KMS-11 (cell line): ENCODE data around the gene SDK2.

ENCODE experiments used
- H2AFZ ChIP-seq: fragments of 200-600 bp; sonication (generic); 2 replicates; pipeline ENCODE4 v1.6.1; 2016; ENCODE audit warnings: antibody characterized with exemption, mixed run types, low read depth
- H3K27ac ChIP-seq: fragments of 200-600 bp; sonication (generic); 2 replicates; pipeline ENCODE4 v1.6.1; 2016; ENCODE audit warnings: mild to moderate bottlenecking, mixed run types
- H3K27me3 ChIP-seq: fragments of 200-600 bp; sonication (generic); 2 replicates; pipeline ENCODE4 v1.6.1; 2017; ENCODE audit warnings: mild to moderate bottlenecking, low read depth, mixed run types, moderate library complexity; ENCODE audit not compliant: insufficient read depth
- H3K36me3 ChIP-seq: fragments of 200-600 bp; sonication (generic); 2 replicates; pipeline ENCODE4 v1.6.1; 2017; ENCODE audit warnings: mild to moderate bottlenecking, mixed run types; ENCODE audit not compliant: insufficient read depth
- H3K4me1 ChIP-seq: fragments of 200-600 bp; sonication (generic); 2 replicates; pipeline ENCODE4 v1.6.1; 2016; ENCODE audit warnings: mild to moderate bottlenecking, low read depth, mixed run types; ENCODE audit not compliant: poor library complexity, severe bottlenecking
- H3K4me2 ChIP-seq: fragments of 200-600 bp; sonication (generic); 2 replicates; pipeline ENCODE4 v1.7.0; 2016; ENCODE audit warnings: mild to moderate bottlenecking, mixed run types
- H3K4me3 ChIP-seq: fragments of 200-600 bp; sonication (generic); IDR thresholded peaks from 2 replicates; pipeline ENCODE4 v1.6.1; 2017; ENCODE audit warnings: low read depth, low read length, mixed read lengths; ENCODE audit not compliant: insufficient read depth
- H3K79me2 ChIP-seq: fragments of 200-600 bp; sonication (generic); 2 replicates; pipeline ENCODE4 v1.6.1; 2016; ENCODE audit warnings: low read depth, mixed run types; ENCODE audit not compliant: insufficient read depth
- H3K9ac ChIP-seq: fragments of 200-600 bp; sonication (generic); 2 replicates; pipeline ENCODE4 v1.6.1; 2016; ENCODE audit warnings: mild to moderate bottlenecking, mixed run types
- H4K20me1 ChIP-seq: fragments of 200-600 bp; sonication (generic); 2 replicates; pipeline ENCODE4 v1.6.1; 2016; ENCODE audit warnings: mild to moderate bottlenecking, mixed run types; ENCODE audit not compliant: insufficient read depth
- TF ChIP-seq, protein P1 (sequence below): fragments of 200-600 bp; sonication (generic); conservative IDR thresholded peaks from 2 replicates; pipeline ENCODE4 v1.6.1; 2017; ENCODE audit warnings: low read depth, mild to moderate bottlenecking, antibody characterized with exemption, low read length, moderate library complexity, mixed read lengths

The SDK2 gene

DNA sequence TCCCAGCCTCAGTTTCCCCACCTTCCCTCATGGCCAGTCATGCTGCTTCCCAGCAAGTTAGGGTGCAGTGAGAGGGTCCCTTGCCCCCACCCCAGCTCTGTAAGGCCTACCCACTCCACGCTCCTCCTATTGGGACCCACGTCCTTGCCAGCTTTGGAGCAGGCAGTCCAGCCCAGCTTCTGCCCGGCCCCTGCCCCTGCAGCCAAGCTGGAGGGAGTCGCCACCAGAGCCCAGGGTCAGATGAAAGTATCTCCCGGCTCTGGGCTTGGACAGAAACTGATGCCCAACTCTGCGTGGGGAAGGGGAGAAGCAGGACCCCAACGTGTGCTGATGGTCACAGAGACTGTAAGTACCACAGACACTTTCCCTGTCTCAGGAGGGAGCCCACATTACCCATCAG is 32.6 kb downstream of the SDK2 start:
- TF ChIP-seq, protein P1, sequence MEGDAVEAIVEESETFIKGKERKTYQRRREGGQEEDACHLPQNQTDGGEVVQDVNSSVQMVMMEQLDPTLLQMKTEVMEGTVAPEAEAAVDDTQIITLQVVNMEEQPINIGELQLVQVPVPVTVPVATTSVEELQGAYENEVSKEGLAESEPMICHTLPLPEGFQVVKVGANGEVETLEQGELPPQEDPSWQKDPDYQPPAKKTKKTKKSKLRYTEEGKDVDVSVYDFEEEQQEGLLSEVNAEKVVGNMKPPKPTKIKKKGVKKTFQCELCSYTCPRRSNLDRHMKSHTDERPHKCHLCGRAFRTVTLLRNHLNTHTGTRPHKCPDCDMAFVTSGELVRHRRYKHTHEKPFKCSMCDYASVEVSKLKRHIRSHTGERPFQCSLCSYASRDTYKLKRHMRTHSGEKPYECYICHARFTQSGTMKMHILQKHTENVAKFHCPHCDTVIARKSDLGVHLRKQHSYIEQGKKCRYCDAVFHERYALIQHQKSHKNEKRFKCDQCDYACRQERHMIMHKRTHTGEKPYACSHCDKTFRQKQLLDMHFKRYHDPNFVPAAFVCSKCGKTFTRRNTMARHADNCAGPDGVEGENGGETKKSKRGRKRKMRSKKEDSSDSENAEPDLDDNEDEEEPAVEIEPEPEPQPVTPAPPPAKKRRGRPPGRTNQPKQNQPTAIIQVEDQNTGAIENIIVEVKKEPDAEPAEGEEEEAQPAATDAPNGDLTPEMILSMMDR, result no peak
- H3K79me2 ChIP-seq, result no peaks in the 10 kb centered on the region
- H3K27me3 ChIP-seq, result peaks cover 36% of the 10 kb centered on the region
- H4K20me1 ChIP-seq, result no peaks in the 10 kb centered on the region
- H3K4me1 ChIP-seq, result no peaks in the 10 kb centered on the region
- H3K4me2 ChIP-seq, result no peak overlapping the region
- no peak overlapping the region for H3K9ac ChIP-seq
- H2AFZ ChIP-seq, result no peak overlapping the region
- H3K36me3 ChIP-seq, result no peaks in the 10 kb centered on the region
- no peak overlapping the region for H3K27ac ChIP-seq
- H3K4me3 ChIP-seq, result no peak overlapping the region

DNA sequence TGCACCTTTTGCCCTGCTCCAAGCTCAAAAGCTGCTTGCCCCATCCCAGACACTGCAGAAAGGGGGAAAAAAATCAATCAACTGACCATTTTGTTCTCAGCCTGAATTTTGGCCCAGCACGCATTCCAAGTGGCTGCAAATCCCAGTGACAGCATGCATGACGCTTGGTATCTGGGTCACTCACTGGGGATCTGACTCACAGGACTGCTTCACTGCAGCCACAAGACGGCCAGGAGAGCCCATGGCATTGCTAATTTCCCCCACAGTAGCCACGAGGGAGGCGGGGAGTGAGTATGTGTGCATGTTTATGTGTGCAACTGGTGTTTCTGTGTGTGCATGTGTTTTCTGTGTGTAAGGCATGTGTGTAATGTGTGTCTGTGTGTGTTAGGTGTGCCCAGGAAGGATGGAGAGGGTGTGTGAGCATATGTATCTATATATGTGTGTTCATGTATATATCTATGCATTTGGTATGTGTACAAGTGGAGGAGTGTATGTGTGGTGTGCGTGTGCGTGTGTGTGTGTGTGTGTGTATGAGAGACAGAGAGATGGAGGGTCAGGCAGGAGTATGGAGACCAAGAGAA is 33.8 kb downstream of the SDK2 start:
- TF ChIP-seq, protein P1, result no peak
- Histone ChIP-seq H3K4me3 (no peak overlapping the region), H3K27ac (no peak overlapping the region), H3K4me1 (no peaks in the 10 kb centered on the region), H4K20me1 (no peaks in the 10 kb centered on the region), H3K9ac (no peak overlapping the region), H2AFZ (no peak overlapping the region), H3K27me3 (peaks cover 41% of the 10 kb centered on the region), H3K36me3 (no peaks in the 10 kb centered on the region), H3K79me2 (no peaks in the 10 kb centered on the region), H3K4me2 (no peak overlapping the region)

DNA sequence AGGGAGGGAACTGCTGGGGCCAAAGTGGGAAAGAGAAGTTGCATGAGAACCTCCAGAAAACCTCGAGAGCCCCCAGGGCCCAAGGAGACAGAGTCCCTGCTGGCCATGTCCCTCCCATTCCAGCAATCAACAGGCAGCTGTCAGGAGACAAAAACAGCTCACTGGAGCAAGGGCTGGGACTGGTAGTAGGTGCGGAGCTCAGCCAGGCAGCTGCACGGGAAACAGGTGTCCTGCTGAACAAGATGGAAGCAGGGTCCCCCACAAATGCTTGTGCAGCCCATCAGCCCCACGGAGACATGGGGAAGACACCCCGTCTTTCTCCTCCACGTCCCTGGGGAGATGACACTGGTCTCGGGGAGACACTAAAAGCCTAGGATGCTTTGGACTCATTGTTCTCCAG is 34.5 kb downstream of the SDK2 start:
- Histone ChIP-seq H3K27ac (no peak overlapping the region), H3K36me3 (no peaks in the 10 kb centered on the region), H3K4me2 (no peak overlapping the region), H3K4me1 (no peaks in the 10 kb centered on the region), H3K27me3 (peaks cover 36% of the 10 kb centered on the region), H3K79me2 (no peaks in the 10 kb centered on the region), H3K9ac (no peak overlapping the region), H3K4me3 (no peak overlapping the region), H4K20me1 (no peaks in the 10 kb centered on the region), H2AFZ (no peak overlapping the region)
- TF ChIP-seq, protein P1, result no peak

DNA sequence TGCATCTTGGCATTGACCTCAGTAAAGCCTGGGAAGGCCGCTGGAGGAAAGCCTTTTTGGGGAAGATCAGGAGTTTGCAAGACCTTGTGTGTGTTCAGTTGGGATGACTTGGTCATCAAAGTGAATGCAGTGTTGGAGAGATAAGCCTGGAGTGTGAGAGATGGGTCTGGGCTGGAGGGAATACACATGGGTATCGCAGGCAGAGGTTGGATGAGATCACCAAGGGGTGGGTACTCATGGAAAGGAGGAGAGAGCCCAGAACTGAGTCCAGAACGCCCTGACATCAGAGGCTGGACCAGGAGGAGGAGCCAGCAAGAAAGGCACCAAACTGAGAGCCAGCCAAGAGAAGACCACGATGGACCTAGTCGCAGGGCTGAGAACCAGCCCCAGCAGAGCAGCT is 35.2 kb downstream of the SDK2 start:
- H3K79me2 ChIP-seq, result no peaks in the 10 kb centered on the region
- TF ChIP-seq, protein P1, result no peak
- no peak overlapping the region for H3K4me3 ChIP-seq
- H3K4me2 ChIP-seq, result no peak overlapping the region
- no peak overlapping the region for H3K27ac ChIP-seq
- peaks cover 42% of the 10 kb centered on the region for H3K27me3 ChIP-seq
- H2AFZ ChIP-seq, result no peak overlapping the region
- no peak overlapping the region for H3K9ac ChIP-seq
- H4K20me1 ChIP-seq, result no peaks in the 10 kb centered on the region
- H3K36me3 ChIP-seq, result no peaks in the 10 kb centered on the region
- no peaks in the 10 kb centered on the region for H3K4me1 ChIP-seq
